B cell (primary cell): ENCODE results near the gene CAPZB. TPM values are rescaled to one million over a fixed set of nuclear protein-coding genes. Genes with fewer than 3 reads are reported as not detected.

Experiments used
- ATAC-seq: fragments of 200-7000 bp; cut with Tn5 transposase; one replicate; pipeline ENCODE4 v1.10.0; 2021; ENCODE audit warnings: low read depth, mild to moderate bottlenecking, moderate number of reproducible peaks, moderate library complexity
- CTCF ChIA-PET: fragments of 350-600 bp; sonication (Branson Sonifier 250); formaldehyde crosslinking; loops from one replicate; lab custom pipeline; 2021; ENCODE audit warnings: antibody characterized with exemption, inconsistent platforms; lab: Charles Lee
- POLR2A ChIA-PET: fragments of 350-600 bp; sonication (Branson Sonifier 250); formaldehyde crosslinking; loops from one replicate; lab custom pipeline; 2021; ENCODE audit warnings: antibody characterized with exemption; lab: Charles Lee
- DNase-seq: peaks from one replicate; pipeline ENCODE4 v3.0.0; 2013
- H2AFZ ChIP-seq: 2 replicates; pipeline ENCODE4 v1.6.1; 2012; ENCODE audit warnings: mild to moderate bottlenecking, low read depth, low read length; ENCODE audit not compliant: insufficient read depth, poor library complexity, severe bottlenecking
- H3K27ac ChIP-seq, 2 donors: 1 replicate in 1 of 2; 2 replicates in 1 of 2; pipeline ENCODE4 v1.5.1; 2012 to 2013; ENCODE audit warnings: low read length in 2 of 2, mild to moderate bottlenecking in 2 of 2, moderate library complexity in 1 of 2
- H3K27me3 ChIP-seq, 4 experiments: fragments of 200-600 bp in 1 of 4; sonication (generic) in 1 of 4; replicated peaks in 1 of 4; 1 replicate in 2 of 4; 2 replicates in 2 of 4; pipeline versions ENCODE4 v1.6.1 to v1.7.0; 2013 to 2016; ENCODE audit warnings: low read length in 3 of 4, mild to moderate bottlenecking in 2 of 4, mixed read lengths in 1 of 4, moderate library complexity in 1 of 4; ENCODE audit not compliant: insufficient read depth in 4 of 4, control insufficient read depth in 3 of 4; ENCODE audit errors: control extremely low read depth in 1 of 4
- H3K36me3 ChIP-seq, 2 experiments: replicated peaks in 1 of 2; 1 replicate in 1 of 2; 2 replicates in 1 of 2; pipeline versions ENCODE4 v1.6.1 to v1.7.1; 2013; ENCODE audit warnings: low read length in 1 of 2; ENCODE audit not compliant: insufficient read depth in 2 of 2, control insufficient read depth in 1 of 2; ENCODE audit errors: control extremely low read depth in 1 of 2, extremely low read depth in 1 of 2
- H3K4me1 ChIP-seq, 2 donors: fragments of 200-600 bp in 1 of 2; sonication (generic) in 1 of 2; 1 replicate in 1 of 2; 2 replicates in 1 of 2; pipeline versions ENCODE4 v1.5.1 to v1.6.1; 2013 to 2017; ENCODE audit warnings: low read length in 2 of 2; ENCODE audit not compliant: control insufficient read depth in 2 of 2, insufficient read depth in 2 of 2
- H3K4me2 ChIP-seq: replicated peaks from 2 replicates; pipeline ENCODE3; 2012; ENCODE audit warnings: mild to moderate bottlenecking, low read depth, low read length; ENCODE audit not compliant: poor library complexity, severe bottlenecking
- H3K4me3 ChIP-seq, 5 experiments: fragments of 200-600 bp in 1 of 5; sonication (generic) in 1 of 5; 1 replicate in 3 of 5; 2 replicates in 2 of 5; pipeline versions ENCODE4 v1.5.1 to v1.7.0; 2011 to 2016; ENCODE audit warnings: low read length in 4 of 5, mild to moderate bottlenecking in 4 of 5, low read depth in 2 of 5, control low read depth in 1 of 5, moderate library complexity in 1 of 5; ENCODE audit not compliant: insufficient read depth in 1 of 5; ENCODE audit errors: control extremely low read depth in 1 of 5, extremely low read depth in 1 of 5
- H3K79me2 ChIP-seq: fragments of 200-600 bp; sonication (generic); one replicate; pipeline ENCODE4 v1.6.0; 2016; ENCODE audit warnings: low read length; ENCODE audit not compliant: control insufficient read depth, insufficient read depth
- H3K9ac ChIP-seq: fragments of 200-600 bp; sonication (generic); 2 replicates; pipeline ENCODE4 v1.6.1; 2017; ENCODE audit warnings: mild to moderate bottlenecking, low read length, moderate library complexity
- H3K9me3 ChIP-seq, 3 donors: one replicate each; pipeline versions ENCODE4 v1.6.1 to v1.7.1; 2013; ENCODE audit warnings: low read length in 2 of 3; ENCODE audit not compliant: control insufficient read depth in 2 of 3, insufficient read depth in 1 of 3; ENCODE audit errors: control extremely low read depth in 1 of 3
- H4K20me1 ChIP-seq: 2 replicates; pipeline ENCODE4 v1.6.0; 2012; ENCODE audit warnings: mild to moderate bottlenecking, low read length; ENCODE audit not compliant: insufficient read depth, control insufficient read depth, poor library complexity, severe bottlenecking
- H3K27ac Mint-ChIP-seq: one replicate; pipeline ENCODE4 v1.8.0; 2021; ENCODE audit warnings: mixed read lengths
- H3K27me3 Mint-ChIP-seq: one replicate; pipeline ENCODE4 v1.8.0; 2021; ENCODE audit warnings: mixed read lengths
- H3K4me1 Mint-ChIP-seq: one replicate; pipeline ENCODE4 v1.8.0; 2021; ENCODE audit warnings: mixed read lengths
- H3K4me3 Mint-ChIP-seq: one replicate; pipeline ENCODE4 v1.8.0; 2021; ENCODE audit warnings: mixed read lengths
- H3K9me3 Mint-ChIP-seq: one replicate; pipeline ENCODE4 v1.8.0; 2022; ENCODE audit warnings: mixed read lengths; ENCODE audit not compliant: insufficient read depth
- CTCF ChIP-seq: fragments of 200-600 bp; IDR thresholded peaks from one replicate; pipeline ENCODE4 v1.8.0; 2022; ENCODE audit warnings: antibody characterized with exemption, mild to moderate bottlenecking
- EZH2 ChIP-seq: IDR thresholded peaks from 2 replicates; pipeline ENCODE4 v1.6.1; 2012; ENCODE audit warnings: borderline replicate concordance, low read depth, mild to moderate bottlenecking, moderate library complexity, low read length; ENCODE audit not compliant: insufficient read depth, poor library complexity, severe bottlenecking
- WGBS: methylation state at CpG from one replicate; pipeline ENCODE4 v1.1.5; 2013; ENCODE audit warnings: missing lambda C conversion rate; ENCODE audit not compliant: insufficient coverage; 5-methylcytosine and 5-hydroxymethylcytosine counted together
- intact Hi-C: fragments of 100-400 bp; cut with micrococcal nuclease; formaldehyde crosslinking; loops from one replicate; pipeline ENCODE4 v1.10.0; 2022
- polyA plus RNA-seq: library from polyadenylated mRNA; depleted of rRNA; stranded (reverse); fragments of >200 nt; gene quantifications from 2 replicates; pipeline ENCODE4 v1.2.3, GENCODE V29; 2012
- total RNA-seq, 2 donors: library from RNA; stranded (reverse); fragments of 120-200 nt in 1 of 2; gene quantifications; 1 replicate in 1 of 2; 2 replicates in 1 of 2; pipeline versions ENCODE4 v1.2.3 to v1.2.4, GENCODE V29; 2013 to 2022

CAPZB gene
- total and polyA plus RNA-seq, 2 donors (not counting 1 experiment from before 2014, with no cell fraction given): 126 to 193 TPM

GRCh38 chr1:19373211-19374082 lies 111.9 kb downstream of the CAPZB start:
- Histone ChIP-seq H3K36me3 (peaks cover 0 to 89% of the 10 kb centered on the region in 2 experiments), H4K20me1 (peaks cover 78% of the 10 kb centered on the region), H3K79me2 (peaks cover 80% of the 10 kb centered on the region)

More at GRCh38 chr1:19373211-19374082, 111.9 kb downstream of the CAPZB start:
- intact Hi-C loops: no loop called here
- Mint-ChIP-seq H3K27ac (no peak overlapping the region), H3K27me3 (no peaks in the 10 kb centered on the region), H3K9me3 (no peaks in the 10 kb centered on the region), H3K4me1 (peaks cover 1% of the 10 kb centered on the region), H3K4me3 (no peak overlapping the region)
- POLR2A ChIA-PET: no interaction called here
- TF ChIP-seq CTCF (no peak), EZH2 (no peak)
- Histone ChIP-seq H3K4me3 (no peak overlapping the region), H3K27me3 (no peaks in the 10 kb centered on the region), H3K9ac (no peak overlapping the region), H2AFZ (no peak overlapping the region), H3K27ac (no peak overlapping the region), H3K4me2 (no peak overlapping the region), H3K4me1 (no peaks in the 10 kb centered on the region), H3K9me3 (no peaks in the 10 kb centered on the region)
- CTCF ChIA-PET: interaction anchor here (0.9 to 1.8 kb wide), 3 partner anchors 20 to 208 kb away, joined by 3 to 4 read pairs (median 4); no protein-coding TSS in a partner anchor
- WGBS: 99% methylated on average over 11 of the region's 15 CpGs
- ATAC-seq: no peak
- DNase-seq: no peak
